Aortic smooth muscle cell (primary cell): ENCODE measurements around the gene SMS. TPM values are rescaled to one million over a fixed set of nuclear protein-coding genes. Genes with fewer than 3 reads are reported as not detected.

Experiments used
- total RNA-seq: library from RNA; depleted of rRNA; stranded (reverse); fragments of >200 nt; gene quantifications from 2 replicates; pipeline ENCODE4 v1.2.3, GENCODE V29; 2014

Gene SMS
- 190 and 221 TPM in 2 replicates for total RNA-seq

GRCh38 chrX:21940356-21940829 lies at the start of gene SMS:
SMS (plus strand) TSS chrX:21940709; CDS start chrX:21940825, 116 bp downstream.

GRCh38 chrX:22032084-22032483 lies 91.6 kb downstream of the SMS start, which contains the start of gene PHEX:
PHEX (plus strand) TSS chrX:22032325; CDS start chrX:22033006, 681 bp downstream.

Other genes starting within 250 kb of the SMS start
- gene SMPX, start 182.6 kb upstream of the SMS start, total RNA-seq, result 0.12 TPM in 1 of 2 replicates, not detected in the other
- 8.3 and 12.1 TPM in 2 replicates for gene MBTPS2, start 101.1 kb upstream of the SMS start, total RNA-seq
- gene YY2, start 84.7 kb upstream of the SMS start, total RNA-seq, result 1.6 and 2.7 TPM in 2 replicates
- 0.66 and 1.5 TPM in 2 replicates for gene PHEX, start 91.6 kb downstream of the SMS start, total RNA-seq